HEK293T (cell line): ENCODE results near the gene DSC2.

Source experiments
- CTCF ChIA-PET: fragments of 350-600 bp; formaldehyde crosslinking; extraction: SDS; loops from one replicate; lab custom pipeline; 2021; ENCODE audit warnings: antibody characterized with exemption, inconsistent platforms; lab: Yijun Ruan, JAX
- POLR2A ChIA-PET: fragments of 350-600 bp; formaldehyde crosslinking; extraction: SDS; loops from one replicate; lab custom pipeline; 2020; ENCODE audit warnings: antibody characterized with exemption, inconsistent platforms; lab: Yijun Ruan, JAX
- DNase-seq: peaks from one replicate; pipeline ENCODE4 v3.0.0; 2012; ENCODE audit warnings: mixed read lengths; ENCODE audit errors: extremely low spot score
- ARNT ChIP-seq: fragments of 450-650 bp; IDR thresholded peaks from 2 replicates; pipeline ENCODE4 v1.6.1; 2017; ENCODE audit warnings: mild to moderate bottlenecking
- BHLHE40 ChIP-seq: fragments of 450-650 bp; IDR thresholded peaks from 2 replicates; pipeline ENCODE4 v1.6.1; 2016; ENCODE audit warnings: mild to moderate bottlenecking, moderate library complexity, borderline replicate concordance
- CTBP1 ChIP-seq: fragments of 450-650 bp; IDR thresholded peaks from 2 replicates; pipeline ENCODE4 v1.6.1; 2016; ENCODE audit warnings: borderline replicate concordance
- ELF4 ChIP-seq: fragments of 450-650 bp; IDR thresholded peaks from 2 replicates; pipeline ENCODE4 v1.6.1; 2017; ENCODE audit warnings: antibody characterized with exemption
- FOXA1 ChIP-seq: fragments of 450-650 bp; IDR thresholded peaks from 2 replicates; pipeline ENCODE4 v1.6.1; 2016; ENCODE audit warnings: mild to moderate bottlenecking
- FOXK2 ChIP-seq: fragments of 450-650 bp; IDR thresholded peaks from 2 replicates; pipeline ENCODE4 v1.6.1; 2016; ENCODE audit warnings: mild to moderate bottlenecking
- FOXM1 ChIP-seq: fragments of 450-650 bp; IDR thresholded peaks from 2 replicates; pipeline ENCODE4 v1.6.1; 2017; ENCODE audit warnings: mild to moderate bottlenecking, borderline replicate concordance
- HDGF ChIP-seq: fragments of 450-650 bp; IDR thresholded peaks from 2 replicates; pipeline ENCODE4 v1.6.1; 2017; ENCODE audit warnings: antibody characterized with exemption, borderline replicate concordance
- L3MBTL2 ChIP-seq: fragments of 450-650 bp; conservative IDR thresholded peaks from 2 replicates; pipeline ENCODE4 v1.6.1; 2016; ENCODE audit warnings: mild to moderate bottlenecking
- LEF1 ChIP-seq: fragments of 450-650 bp; IDR thresholded peaks from 2 replicates; pipeline ENCODE4 v1.6.1; 2017; ENCODE audit warnings: mild to moderate bottlenecking, borderline replicate concordance
- NFRKB ChIP-seq: fragments of 450-650 bp; IDR thresholded peaks from 2 replicates; pipeline ENCODE4 v1.6.1; 2016; ENCODE audit warnings: mild to moderate bottlenecking, moderate library complexity
- PKNOX1 ChIP-seq: fragments of 450-650 bp; IDR thresholded peaks from 2 replicates; pipeline ENCODE4 v1.6.1; 2016
- SP1 ChIP-seq: fragments of 450-650 bp; IDR thresholded peaks from 2 replicates; pipeline ENCODE4 v1.6.1; 2017
- SUZ12 ChIP-seq: fragments of 450-650 bp; IDR thresholded peaks from 2 replicates; pipeline ENCODE4 v1.6.1; 2016; ENCODE audit warnings: mild to moderate bottlenecking
- TARDBP ChIP-seq: fragments of 450-650 bp; IDR thresholded peaks from 2 replicates; pipeline ENCODE4 v1.6.1; 2016
- ZNF384 ChIP-seq: fragments of 450-650 bp; IDR thresholded peaks from 2 replicates; pipeline ENCODE4 v1.6.1; 2016

DSC2 gene

GRCh38 chr18:31102025-31102684 is at the start of gene DSC2:
TSS of gene DSC2 (minus strand) at chr18:31102421. CDS start at chr18:31101971, 450 bp downstream.
- ChIA-PET POLR2A (interaction anchor here (0.6 to 8.6 kb wide), 7 partner anchors 11 to 374 kb away, joined by 3 to 62 read pairs (median 4); partner anchors contain the start of gene DSC3), CTCF (no interaction called here)
- DNase-seq: peak; percentile 75
- TF ChIP-seq BHLHE40 (no peak), FOXK2 (no peak), L3MBTL2 (peak; percentile 21; the same call in 1 of the 2 replicates), FOXA1 (no peak)

DNA sequence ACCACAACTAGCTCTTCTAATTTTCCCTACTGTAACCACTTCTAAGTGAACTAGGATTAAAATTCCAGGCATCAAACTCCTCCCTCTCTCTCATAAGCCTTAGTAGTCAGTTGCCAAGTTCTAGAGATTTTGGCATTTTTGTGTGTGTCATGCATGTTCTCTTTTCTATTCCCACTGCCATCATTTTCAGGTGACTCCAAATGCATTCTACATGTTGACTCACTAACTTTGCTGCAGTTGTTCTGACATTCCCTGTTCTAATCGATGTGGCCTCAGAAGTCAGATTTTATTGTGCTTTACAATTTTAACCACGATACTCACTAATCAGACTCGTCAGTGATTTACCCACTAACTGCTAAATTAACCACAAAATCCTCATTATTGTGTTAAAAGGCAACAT is 47.1 kb upstream of the DSC2 start:
- CTCF ChIA-PET: no interaction called here
- POLR2A ChIA-PET: no interaction called here
- DNase-seq: no peak
- TF ChIP-seq FOXM1: no peak
- no peak for TF ChIP-seq NFRKB
- TF ChIP-seq HDGF: no peak
- no peak for TF ChIP-seq ARNT
- TF ChIP-seq ELF4: no peak
- TF ChIP-seq BHLHE40: no peak
- no peak for TF ChIP-seq SUZ12
- no peak for TF ChIP-seq ZNF384
- TF ChIP-seq FOXA1: no peak
- no peak for TF ChIP-seq FOXK2
- TF ChIP-seq L3MBTL2: no peak
- no peak for TF ChIP-seq SP1

- ChIA-PET POLR2A (no interaction called here), CTCF (no interaction called here)
These were observed 46.4 kb upstream of the DSC2 start for GRCh38 chr18:31148600-31148999.

GRCh38 chr18:31146809-31147208 is 44.6 kb upstream of the DSC2 start:
- no peak for TF ChIP-seq FOXM1
- TF ChIP-seq ELF4: no peak
- TF ChIP-seq CTBP1: no peak
- no peak for TF ChIP-seq TARDBP
- no peak for TF ChIP-seq FOXA1
- no peak for TF ChIP-seq FOXK2
- DNase-seq: no peak
- POLR2A ChIA-PET: no interaction called here
- CTCF ChIA-PET: no interaction called here

More at GRCh38 chr18:31148600-31148999, 46.4 kb upstream of the DSC2 start:
- no peak for TF ChIP-seq LEF1
- TF ChIP-seq ELF4: no peak
- TF ChIP-seq FOXK2: no peak
- no peak for TF ChIP-seq ZNF384
- TF ChIP-seq CTBP1: no peak
- DNase-seq: no peak

DNA sequence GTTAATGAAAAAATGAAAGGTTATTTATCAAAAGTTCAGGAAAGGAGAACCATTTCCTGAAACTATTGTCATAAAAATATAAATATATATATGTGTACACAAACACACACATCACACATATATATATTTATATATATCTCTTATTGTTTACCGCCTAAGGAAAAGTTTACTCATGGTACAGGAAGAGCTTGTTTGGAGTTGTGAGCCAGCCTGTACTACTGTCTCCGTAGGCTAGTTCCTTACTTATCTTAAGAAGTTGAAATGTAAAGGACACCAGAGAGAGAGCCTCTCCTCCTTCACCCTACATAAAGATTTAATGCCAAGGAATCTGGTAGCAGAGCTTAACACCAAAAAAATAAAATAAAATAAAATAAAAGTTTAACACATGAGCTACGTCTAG is 40.8 kb upstream of the DSC2 start:
- TF ChIP-seq LEF1: no peak
- no peak for TF ChIP-seq FOXK2
- ChIA-PET CTCF (no interaction called here), POLR2A (no interaction called here)
- DNase-seq: no peak

- DNase-seq: no peak
- ChIA-PET POLR2A (no interaction called here), CTCF (no interaction called here)
- TF ChIP-seq PKNOX1 (no peak), SUZ12 (no peak), L3MBTL2 (no peak)
These were observed 36.5 kb upstream of the DSC2 start for GRCh38 chr18:31138709-31139108.

DNA sequence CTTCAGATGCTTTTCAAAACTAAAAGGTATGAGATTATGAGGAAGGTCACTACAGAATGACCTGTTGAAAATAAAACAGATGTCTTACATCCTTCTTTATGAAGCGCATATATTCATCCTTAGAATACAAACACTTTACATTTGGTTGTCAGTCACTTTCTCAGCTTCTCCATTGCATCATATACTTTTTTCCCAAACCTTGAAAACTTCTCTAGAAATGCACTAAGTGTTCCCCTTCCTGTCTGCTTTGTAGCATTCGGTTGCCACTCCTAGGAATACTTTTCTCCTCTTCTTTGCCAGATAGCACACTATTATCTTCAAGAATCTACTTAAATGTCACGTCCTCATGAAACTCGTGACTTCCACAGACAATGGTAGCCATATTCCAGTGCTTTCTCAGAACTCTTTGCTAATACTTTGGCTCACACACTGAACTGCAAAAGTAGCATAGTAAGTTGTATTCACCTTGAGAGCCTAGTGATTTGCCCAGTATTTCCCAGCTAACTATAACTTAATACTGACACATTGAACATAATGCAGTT is 32.8 kb upstream of the DSC2 start:
- ChIA-PET POLR2A (no interaction called here), CTCF (no interaction called here)
- TF ChIP-seq BHLHE40 (no peak), PKNOX1 (no peak), L3MBTL2 (no peak), SUZ12 (no peak), CTBP1 (no peak), FOXM1 (no peak), HDGF (no peak), ELF4 (no peak), FOXA1 (no peak), ZNF384 (no peak), SP1 (no peak), ARNT (no peak), LEF1 (no peak), FOXK2 (no peak), TARDBP (no peak), NFRKB (no peak)
- no peak for DNase-seq

DNA sequence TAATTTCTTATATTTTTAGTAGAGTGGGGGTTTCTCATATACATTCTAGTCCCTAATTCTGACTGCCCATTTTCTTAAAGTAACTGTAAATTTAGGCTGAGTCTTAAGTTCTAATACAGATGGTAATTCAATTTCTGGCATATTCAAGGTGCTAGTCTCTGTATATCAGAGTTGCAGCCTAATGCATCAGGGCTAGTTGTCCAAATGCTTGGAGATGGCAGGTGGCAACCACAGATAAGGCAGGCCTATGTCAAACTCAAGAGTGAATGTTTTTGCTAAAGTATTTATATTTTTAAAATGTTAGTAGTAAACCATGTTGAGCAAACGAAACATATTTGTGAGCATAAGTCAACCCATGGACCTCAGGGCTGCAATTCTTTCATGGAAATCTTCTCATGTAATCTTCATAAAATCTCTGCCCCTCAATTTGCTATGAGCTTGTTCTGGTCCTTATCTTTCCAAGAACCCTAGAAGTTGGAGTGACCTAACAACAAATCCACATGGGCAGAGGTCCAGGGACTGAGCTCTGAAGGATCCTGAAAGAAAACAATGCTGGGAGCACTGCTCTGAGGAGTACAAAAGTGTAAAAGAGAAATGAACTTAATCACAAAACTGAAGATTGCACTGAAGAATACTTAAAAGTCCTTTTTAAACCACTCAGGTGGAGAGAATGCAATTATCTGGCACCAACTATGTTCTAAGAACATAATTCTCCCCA is 27.3 kb upstream of the DSC2 start:
- CTCF ChIA-PET: no interaction called here
- no peak for DNase-seq
- TF ChIP-seq NFRKB: no peak
- no peak for TF ChIP-seq ARNT
- no peak for TF ChIP-seq LEF1
- POLR2A ChIA-PET: no interaction called here
